ENCODE data around the gene NBPF11. TPM values are rescaled to one million over a fixed set of nuclear protein-coding genes. Genes with fewer than 3 reads are reported as not detected.
"Not testable (repeated sequence)": the region's sequence is repeated elsewhere in the genome, so short reads cannot be mapped to it uniquely, and the experiment has no call there.

Gene NBPF11
- total RNA-seq, 1 experiment from 2014 or later: 12.8 TPM

DNA sequence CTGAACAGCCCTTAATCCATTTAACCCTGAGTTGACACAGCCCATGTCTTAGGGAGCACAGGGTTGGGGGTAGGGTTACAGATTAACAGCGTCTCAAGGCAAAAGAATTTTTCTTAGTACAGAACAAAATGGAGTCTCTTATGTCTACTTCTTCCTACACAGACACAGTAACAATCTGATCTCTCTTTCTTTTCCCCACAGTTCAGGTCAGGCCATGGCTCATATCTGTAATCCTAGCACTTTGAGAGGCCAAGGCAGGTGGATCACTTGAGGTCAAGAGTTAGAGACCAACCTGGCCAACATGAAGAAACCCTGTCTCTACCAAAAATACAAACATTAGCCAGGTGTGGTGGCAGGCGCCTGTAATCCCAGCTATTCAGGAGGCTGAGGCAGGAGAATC is 13.5 kb downstream of the NBPF11 start:
- H3K4me3 ChIP-seq (ENCODE audit: low read depth, low read length); POLR2A ChIA-PET; DNase-seq; BruUV-seq (replicated peaks); H3K27me3 Mint-ChIP-seq (ENCODE audit: insufficient read depth, unreplicated experiment); H3K4me1 Mint-ChIP-seq (ENCODE audit: low read depth, unreplicated experiment); H3K4me3 Mint-ChIP-seq (ENCODE audit: unreplicated experiment); H3K4me1 ChIP-seq; H3K27ac Mint-ChIP-seq (ENCODE audit: unreplicated experiment); H3K27me3 ChIP-seq (replicated peaks; ENCODE audit: control insufficient read depth, insufficient read depth, low read length); H3K36me3 ChIP-seq (ENCODE audit: control insufficient read depth, insufficient read depth, low read length); intact Hi-C loops (cut with micrococcal nuclease; ENCODE audit: unreplicated experiment); H3K9me3 ChIP-seq; H3K36me3 Mint-ChIP-seq (ENCODE audit: insufficient read depth, unreplicated experiment); CTCF ChIA-PET; H3K9me3 Mint-ChIP-seq (ENCODE audit: unreplicated experiment): not testable (repeated sequence)

DNA sequence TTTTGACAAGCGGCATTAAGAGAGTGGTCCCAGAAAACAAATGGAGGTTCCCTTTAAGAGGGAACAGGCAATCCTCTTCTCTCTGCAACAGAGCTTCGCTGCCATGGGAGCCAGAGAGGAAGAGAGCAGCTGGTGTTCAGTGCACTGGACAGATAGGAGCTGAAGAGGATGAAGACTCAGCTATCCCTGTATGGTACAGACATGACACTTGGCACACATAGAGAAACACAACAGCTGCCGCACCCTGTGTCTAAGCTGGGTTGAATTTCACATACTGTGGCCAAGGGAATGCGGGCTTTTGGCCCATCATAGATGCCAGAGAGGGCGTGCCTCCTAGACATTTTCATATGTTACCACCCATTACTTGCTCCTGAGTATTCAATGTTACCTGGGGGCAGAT is 29.7 kb downstream of the NBPF11 start:
- BruUV-seq (replicated peaks); H3K4me1 ChIP-seq; POLR2A ChIA-PET; H3K4me3 Mint-ChIP-seq (ENCODE audit: unreplicated experiment); H3K9me3 Mint-ChIP-seq (ENCODE audit: unreplicated experiment); H3K36me3 Mint-ChIP-seq (ENCODE audit: insufficient read depth, unreplicated experiment); intact Hi-C loops (cut with micrococcal nuclease; ENCODE audit: unreplicated experiment); H3K27ac Mint-ChIP-seq (ENCODE audit: unreplicated experiment); H3K4me3 ChIP-seq (ENCODE audit: low read depth, low read length); DNase-seq; H3K27me3 ChIP-seq (replicated peaks; ENCODE audit: control insufficient read depth, insufficient read depth, low read length); CTCF ChIA-PET; H3K9me3 ChIP-seq; H3K4me1 Mint-ChIP-seq (ENCODE audit: low read depth, unreplicated experiment); H3K27me3 Mint-ChIP-seq (ENCODE audit: insufficient read depth, unreplicated experiment); H3K36me3 ChIP-seq (ENCODE audit: control insufficient read depth, insufficient read depth, low read length): not testable (repeated sequence)

DNA sequence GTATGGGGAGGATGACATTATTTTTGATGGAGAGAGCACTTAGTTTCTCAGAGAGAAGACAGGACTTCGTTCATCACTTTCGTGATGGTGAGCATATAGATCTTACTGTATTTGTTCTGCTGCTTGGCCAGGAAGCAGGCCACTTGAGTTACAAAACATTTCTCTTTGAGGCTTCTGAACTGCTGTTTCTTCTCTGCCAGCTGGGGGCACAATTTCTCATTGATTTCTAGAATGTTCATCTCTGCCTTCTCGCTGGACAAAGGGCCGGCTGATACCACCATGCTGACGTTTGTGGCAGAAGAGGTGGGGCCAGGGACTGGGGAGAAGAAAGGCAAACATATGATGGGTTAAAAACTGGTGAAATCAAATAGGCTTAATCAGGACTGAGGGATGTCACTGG is 31.7 kb downstream of the NBPF11 start:
- POLR2A ChIA-PET; BruUV-seq (replicated peaks); CTCF ChIA-PET; H3K27ac Mint-ChIP-seq (ENCODE audit: unreplicated experiment); H3K36me3 ChIP-seq (ENCODE audit: control insufficient read depth, insufficient read depth, low read length); H3K4me3 Mint-ChIP-seq (ENCODE audit: unreplicated experiment); H3K27me3 ChIP-seq (replicated peaks; ENCODE audit: control insufficient read depth, insufficient read depth, low read length); intact Hi-C loops (cut with micrococcal nuclease; ENCODE audit: unreplicated experiment); H3K4me1 ChIP-seq; H3K27me3 Mint-ChIP-seq (ENCODE audit: insufficient read depth, unreplicated experiment); H3K9me3 ChIP-seq; H3K4me3 ChIP-seq (ENCODE audit: low read depth, low read length); H3K36me3 Mint-ChIP-seq (ENCODE audit: insufficient read depth, unreplicated experiment); H3K9me3 Mint-ChIP-seq (ENCODE audit: unreplicated experiment); H3K4me1 Mint-ChIP-seq (ENCODE audit: low read depth, unreplicated experiment): not testable (repeated sequence)
- DNase-seq: peak in 1 of 2 experiments; percentile 22
- TF ChIP-seq, protein P1, sequence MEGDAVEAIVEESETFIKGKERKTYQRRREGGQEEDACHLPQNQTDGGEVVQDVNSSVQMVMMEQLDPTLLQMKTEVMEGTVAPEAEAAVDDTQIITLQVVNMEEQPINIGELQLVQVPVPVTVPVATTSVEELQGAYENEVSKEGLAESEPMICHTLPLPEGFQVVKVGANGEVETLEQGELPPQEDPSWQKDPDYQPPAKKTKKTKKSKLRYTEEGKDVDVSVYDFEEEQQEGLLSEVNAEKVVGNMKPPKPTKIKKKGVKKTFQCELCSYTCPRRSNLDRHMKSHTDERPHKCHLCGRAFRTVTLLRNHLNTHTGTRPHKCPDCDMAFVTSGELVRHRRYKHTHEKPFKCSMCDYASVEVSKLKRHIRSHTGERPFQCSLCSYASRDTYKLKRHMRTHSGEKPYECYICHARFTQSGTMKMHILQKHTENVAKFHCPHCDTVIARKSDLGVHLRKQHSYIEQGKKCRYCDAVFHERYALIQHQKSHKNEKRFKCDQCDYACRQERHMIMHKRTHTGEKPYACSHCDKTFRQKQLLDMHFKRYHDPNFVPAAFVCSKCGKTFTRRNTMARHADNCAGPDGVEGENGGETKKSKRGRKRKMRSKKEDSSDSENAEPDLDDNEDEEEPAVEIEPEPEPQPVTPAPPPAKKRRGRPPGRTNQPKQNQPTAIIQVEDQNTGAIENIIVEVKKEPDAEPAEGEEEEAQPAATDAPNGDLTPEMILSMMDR (IDR thresholded peaks at IDR 0.05; ENCODE audit: insufficient read depth in 1 of 2, low read depth in 1 of 2, low read length in 1 of 2, severe bottlenecking in 1 of 2, unreplicated experiment in 1 of 2): peak in 1 of 2 experiments; percentile 3

DNA sequence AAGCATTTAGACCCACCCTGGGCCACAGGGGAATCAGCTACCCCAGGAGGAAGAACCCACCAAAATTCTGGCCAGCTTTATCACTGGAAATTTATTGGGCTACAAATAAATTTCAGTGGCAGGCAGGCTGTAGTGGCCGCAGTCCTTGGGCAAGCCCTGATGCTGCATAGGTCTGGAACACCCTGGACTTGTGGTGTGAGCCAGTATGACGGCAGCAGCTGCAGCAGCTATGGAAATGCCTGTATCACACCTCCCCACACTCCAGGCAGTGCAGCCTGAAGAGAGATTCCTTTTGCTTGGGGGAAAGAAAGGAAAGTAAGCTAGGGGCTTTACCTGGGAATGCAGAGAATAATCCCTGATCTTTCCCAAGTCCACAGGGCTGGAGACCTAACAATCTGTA is 56.3 kb downstream of the NBPF11 start:
- H3K4me3 Mint-ChIP-seq (ENCODE audit: unreplicated experiment); H3K36me3 Mint-ChIP-seq (ENCODE audit: insufficient read depth, unreplicated experiment); CTCF ChIA-PET; H3K9me3 Mint-ChIP-seq (ENCODE audit: unreplicated experiment); intact Hi-C loops (cut with micrococcal nuclease; ENCODE audit: unreplicated experiment); H3K4me1 ChIP-seq; H3K27ac Mint-ChIP-seq (ENCODE audit: unreplicated experiment); H3K4me1 Mint-ChIP-seq (ENCODE audit: low read depth, unreplicated experiment); H3K27me3 ChIP-seq (replicated peaks; ENCODE audit: control insufficient read depth, insufficient read depth, low read length); H3K4me3 ChIP-seq (ENCODE audit: low read depth, low read length); H3K27me3 Mint-ChIP-seq (ENCODE audit: insufficient read depth, unreplicated experiment); DNase-seq; POLR2A ChIA-PET; BruUV-seq (replicated peaks); H3K9me3 ChIP-seq; H3K36me3 ChIP-seq (ENCODE audit: control insufficient read depth, insufficient read depth, low read length): not testable (repeated sequence)

Measured in Caco-2 (cell line).